Activated T-helper 2 cell treated with anti-CD3 and anti-CD28 coated beads, Interferon-gamma antibody, Interleukin-2, Interleukin-4, amounts not matched to agents 10 μg/mL and 5 μg/mL and 100 μg/mL, durations not matched to agents 14 hours and 24 hours and 36 hours (primary cell): ENCODE data around the gene TFE3. TPM values are rescaled to one million over a fixed set of nuclear protein-coding genes. Genes with fewer than 3 reads are reported as not detected.
A peak's percentile ranks its signal among the peaks of the same experiment; 100 is the strongest.

Experiments used
- DNase-seq: peaks from one replicate; pipeline ENCODE4 v3.0.0; 2021; ENCODE audit warnings: low spot score
- H3K27ac Mint-ChIP-seq: one replicate; pipeline ENCODE4 v1.8.0; 2021; ENCODE audit warnings: mixed read lengths
- H3K27me3 Mint-ChIP-seq: one replicate; pipeline ENCODE4 v1.8.0; 2021; ENCODE audit warnings: low read depth, mixed read lengths
- H3K36me3 Mint-ChIP-seq: one replicate; pipeline ENCODE4 v1.8.0; 2021; ENCODE audit warnings: low read depth, mixed read lengths
- H3K4me1 Mint-ChIP-seq: one replicate; pipeline ENCODE4 v1.8.0; 2021; ENCODE audit warnings: low read depth, mixed read lengths
- H3K4me3 Mint-ChIP-seq: one replicate; pipeline ENCODE4 v1.8.0; 2021; ENCODE audit warnings: low read depth, mild to moderate bottlenecking, moderate library complexity, mixed read lengths
- H3K9me3 Mint-ChIP-seq: one replicate; pipeline ENCODE4 v1.8.0; 2021; ENCODE audit warnings: mixed read lengths
- intact Hi-C: fragments of 100-400 bp; cut with micrococcal nuclease; formaldehyde crosslinking; loops from one replicate; pipeline ENCODE4 v1.15.1; 2023
- total RNA-seq: library from RNA; stranded (reverse); gene quantifications from 2 replicates; pipeline ENCODE4 v1.2.3, GENCODE V29; 2022

The TFE3 gene
- total RNA-seq, 1 donor from 2014 or later, result 28.4 TPM

DNA sequence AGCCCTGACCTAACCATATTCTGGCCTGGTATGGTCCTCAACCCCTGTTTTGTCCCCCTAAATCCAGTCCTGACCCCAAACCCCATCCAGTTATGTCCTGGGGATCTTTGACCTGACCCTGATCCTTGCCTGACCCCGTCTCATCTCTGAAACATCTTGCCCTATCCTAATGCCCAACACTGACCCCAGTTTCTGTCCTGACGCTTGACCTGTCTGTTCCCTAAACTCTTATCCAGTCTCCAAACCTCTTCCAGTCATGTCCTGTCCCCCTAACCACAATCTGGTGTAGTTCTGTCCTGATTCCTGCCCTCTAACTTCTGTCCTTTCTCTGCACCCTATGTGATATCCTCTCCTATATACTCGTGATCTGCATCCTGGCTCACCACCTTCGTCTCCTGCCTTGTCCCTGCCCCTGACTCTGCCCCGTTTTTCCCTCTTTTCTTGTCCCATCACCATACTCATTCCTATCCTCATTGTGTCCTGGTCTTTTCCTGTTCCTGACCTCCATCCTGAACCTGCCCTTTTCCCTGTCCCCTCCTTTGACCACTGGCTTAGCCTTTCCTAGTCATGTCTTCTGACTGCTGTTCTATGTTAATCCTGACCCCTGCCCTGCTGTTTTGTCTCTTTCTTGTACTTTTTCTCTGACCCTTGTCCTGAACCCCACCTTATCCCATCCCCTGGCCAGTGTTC, 11.1 kb upstream of the TFE3 start:
- Mint-ChIP-seq H3K27ac (peak overlapping the region; percentile 85), H3K27me3 (no peaks in the 10 kb centered on the region), H3K4me1 (peaks cover 22% of the 10 kb centered on the region), H3K9me3 (no peaks in the 10 kb centered on the region), H3K36me3 (no peaks in the 10 kb centered on the region), H3K4me3 (peak overlapping the region; percentile 82)
- intact Hi-C loops, result no loop called here
- no peak for DNase-seq

DNA sequence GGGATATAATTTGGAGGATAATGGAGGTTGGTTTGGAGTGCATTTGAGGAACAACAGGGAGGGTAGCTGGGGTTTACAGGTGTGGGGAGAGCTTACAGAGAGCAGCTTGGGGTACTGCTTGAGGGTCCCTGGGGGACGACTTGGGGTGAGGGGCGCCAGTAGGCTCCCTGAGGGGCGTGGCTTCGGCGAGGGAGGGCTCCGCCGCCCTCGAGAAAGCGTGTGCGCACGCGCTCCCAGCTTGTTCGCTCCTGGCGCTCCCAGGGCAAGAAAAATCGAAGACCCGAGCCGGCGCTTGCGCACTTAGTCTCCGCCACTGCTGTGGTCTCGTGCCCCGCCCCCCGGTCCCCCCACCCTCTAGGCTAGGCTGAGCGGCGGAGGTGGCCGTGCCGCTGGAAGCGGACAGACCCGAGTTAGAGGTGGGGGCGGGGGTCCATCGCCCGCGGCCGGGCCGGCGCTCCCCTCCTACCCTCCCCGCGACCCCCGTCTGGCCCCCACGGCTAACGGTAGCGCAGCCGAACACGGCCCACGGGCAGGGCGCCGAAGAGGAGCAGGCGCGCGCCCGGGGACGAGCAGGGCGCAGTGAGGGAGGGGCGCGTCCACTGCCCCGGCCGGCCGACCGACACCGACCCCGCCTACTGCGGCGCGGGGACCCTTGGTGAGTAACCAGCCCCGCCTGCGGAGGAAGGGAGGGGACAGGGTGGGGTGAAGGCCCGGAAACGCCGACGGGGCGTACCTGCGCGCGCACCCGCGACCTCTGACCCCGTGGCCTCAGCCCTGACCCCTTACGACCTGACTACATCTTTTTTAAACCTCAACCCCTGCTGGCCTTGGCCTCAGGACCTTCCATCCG, 10.3 kb upstream of the TFE3 start:
- peaks cover 22% of the 10 kb centered on the region for H3K4me1 Mint-ChIP-seq
- H3K4me3 Mint-ChIP-seq, result peak overlapping the region; percentile 82
- peak; percentile 40 for DNase-seq
- H3K27me3 Mint-ChIP-seq, result no peaks in the 10 kb centered on the region
- H3K27ac Mint-ChIP-seq, result peak overlapping the region; percentile 85
- H3K36me3 Mint-ChIP-seq, result no peaks in the 10 kb centered on the region
- no peaks in the 10 kb centered on the region for H3K9me3 Mint-ChIP-seq
- intact Hi-C loops, result no loop called here

DNA sequence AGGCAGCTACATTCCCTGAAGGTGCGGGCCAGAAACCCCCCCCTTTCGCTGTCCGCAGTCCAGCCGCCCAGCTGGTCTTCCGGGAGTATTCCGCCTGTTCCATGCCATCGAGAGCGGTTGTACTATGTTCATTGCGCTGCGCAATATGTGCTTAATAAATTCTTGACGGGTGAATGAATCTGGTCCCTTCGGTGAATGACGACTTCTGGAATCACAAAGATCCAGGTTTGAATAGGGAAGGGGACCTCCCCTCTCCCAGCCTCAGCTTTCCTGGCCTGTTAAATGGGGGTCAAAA, 777 bp upstream of the TFE3 start:
- intact Hi-C loops, result loop anchor here (1.0 kb wide), 6 partner anchors 42 to 470 kb away; partner anchors contain the start of genes GRIPAP1, PIM2, PQBP1 and RBM3
- peak overlapping the region; percentile 83 for H3K27ac Mint-ChIP-seq
- DNase-seq, result no peak
- no peaks in the 10 kb centered on the region for H3K27me3 Mint-ChIP-seq
- H3K4me3 Mint-ChIP-seq, result peak overlapping the region; percentile 92
- no peaks in the 10 kb centered on the region for H3K9me3 Mint-ChIP-seq
- H3K36me3 Mint-ChIP-seq, result peaks cover 13% of the 10 kb centered on the region
- peaks cover 31% of the 10 kb centered on the region for H3K4me1 Mint-ChIP-seq

DNA sequence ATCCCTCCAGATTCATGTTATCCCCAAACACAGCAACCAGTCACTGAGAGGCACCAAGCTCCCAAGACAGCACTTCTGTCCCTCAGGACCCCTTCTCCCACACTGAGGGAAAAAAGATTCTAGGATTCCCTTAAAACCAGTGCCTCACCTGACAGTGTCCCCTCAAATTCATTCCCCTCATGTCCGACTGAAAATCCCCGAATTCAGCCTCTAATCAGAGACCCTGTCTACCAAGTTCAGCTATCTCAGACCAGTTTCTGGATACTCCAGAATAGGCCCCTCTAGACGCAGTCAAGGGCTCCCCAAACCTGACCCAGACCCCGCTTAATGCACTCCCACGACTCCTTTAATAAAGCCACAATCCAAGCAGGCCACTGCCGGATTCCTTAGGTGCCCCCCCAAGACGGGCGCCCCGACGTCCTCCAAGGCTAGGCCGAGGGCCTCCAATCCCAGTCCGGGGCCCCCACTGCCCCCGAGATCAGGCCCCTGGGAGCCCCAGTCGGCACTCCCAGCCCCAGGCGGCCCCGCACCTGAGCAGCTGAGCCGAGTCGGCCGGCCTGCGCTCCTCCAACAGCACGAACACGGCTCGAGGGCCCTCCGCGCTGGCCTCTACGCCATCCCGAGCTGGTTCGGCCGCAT, 457 bp downstream of the TFE3 start:
- no peaks in the 10 kb centered on the region for H3K9me3 Mint-ChIP-seq
- peaks cover 33% of the 10 kb centered on the region for H3K4me1 Mint-ChIP-seq
- peaks cover 23% of the 10 kb centered on the region for H3K36me3 Mint-ChIP-seq
- H3K27me3 Mint-ChIP-seq, result no peaks in the 10 kb centered on the region
- peak overlapping the region; percentile 92 for H3K4me3 Mint-ChIP-seq
- intact Hi-C loops, result loop anchor here (1.0 kb wide), 6 partner anchors 40 to 468 kb away; partner anchors contain the start of genes GRIPAP1, PIM2, PQBP1 and RBM3
- DNase-seq, result no peak
- peak overlapping the region; percentile 94 for H3K27ac Mint-ChIP-seq

DNA sequence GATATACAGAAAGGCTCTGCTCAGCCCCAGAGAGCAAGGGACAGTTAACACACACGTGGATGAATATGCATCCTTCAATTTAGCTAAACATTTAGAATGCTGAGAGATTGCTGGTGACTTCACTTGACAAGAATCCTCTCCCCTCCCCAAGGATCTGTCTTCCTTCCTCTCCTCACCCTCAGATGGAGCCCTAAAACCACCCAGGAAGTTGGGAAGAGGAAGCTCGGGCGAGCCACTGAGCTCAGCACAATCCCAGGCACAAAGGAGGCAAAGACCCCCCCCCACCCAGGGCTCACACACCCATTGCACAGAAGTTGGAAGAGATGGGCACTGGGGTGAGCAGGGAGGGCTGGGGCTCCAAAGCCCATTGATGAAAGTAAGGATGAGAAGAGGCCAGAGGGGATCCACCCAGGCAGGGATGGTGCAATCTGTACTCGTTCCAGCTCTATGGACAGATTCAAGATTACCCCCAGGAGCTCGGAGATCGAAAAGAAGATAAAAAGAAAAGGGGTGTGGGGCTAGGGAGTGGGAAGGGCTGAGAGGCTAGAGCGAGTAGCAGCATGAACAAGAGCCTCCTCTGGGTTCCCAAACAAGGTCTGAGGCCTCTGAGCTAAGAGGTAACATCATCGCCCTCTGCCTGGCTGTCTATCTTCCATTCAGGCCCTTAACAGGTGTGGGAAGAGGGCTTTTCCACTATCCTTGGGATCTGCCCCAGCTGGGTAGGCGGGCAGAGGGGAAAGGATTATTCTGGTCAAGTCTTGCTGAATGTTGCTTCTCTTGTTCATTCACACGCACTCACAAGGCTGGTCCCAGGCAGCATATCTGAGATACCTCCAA, 1.2 kb downstream of the TFE3 start:
- no peaks in the 10 kb centered on the region for H3K27me3 Mint-ChIP-seq
- intact Hi-C loops, result no loop called here
- no peak for DNase-seq

DNA sequence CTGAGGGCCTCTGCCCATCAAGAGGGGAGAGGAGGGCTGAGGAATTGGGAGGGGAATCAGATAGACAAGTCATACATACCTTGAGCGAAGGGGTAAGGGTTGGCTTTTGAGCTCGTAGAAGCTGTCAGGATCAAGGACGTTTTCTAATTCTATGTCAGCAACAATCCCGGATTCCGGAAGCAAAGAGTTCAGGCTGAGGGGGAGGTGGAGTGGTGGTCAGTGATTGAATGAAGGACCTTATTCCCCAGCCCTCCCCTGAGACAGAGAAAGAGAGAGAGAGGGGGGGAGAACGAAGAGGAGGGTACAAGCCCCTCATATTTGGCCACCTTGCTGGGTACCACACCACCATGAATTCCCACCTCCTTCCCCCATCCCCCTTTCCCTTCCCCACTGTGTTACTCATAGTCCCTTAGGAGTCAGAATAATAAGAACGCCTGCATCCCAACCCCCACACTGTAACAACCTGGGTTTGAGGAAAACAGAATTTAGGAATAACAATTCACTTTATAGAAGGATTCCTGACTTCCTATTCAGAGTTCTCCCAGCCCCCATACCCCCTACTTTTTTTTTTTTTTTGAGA, 2.7 kb downstream of the TFE3 start:
- intact Hi-C loops, result no loop called here
- peaks cover 25% of the 10 kb centered on the region for H3K36me3 Mint-ChIP-seq
- H3K27ac Mint-ChIP-seq, result peak overlapping the region; percentile 82
- no peak for DNase-seq
- no peaks in the 10 kb centered on the region for H3K27me3 Mint-ChIP-seq
- peak overlapping the region; percentile 55 for H3K4me3 Mint-ChIP-seq
- peaks cover 33% of the 10 kb centered on the region for H3K4me1 Mint-ChIP-seq
- H3K9me3 Mint-ChIP-seq, result no peaks in the 10 kb centered on the region

More for the DNA sequence above, 1.2 kb downstream of the TFE3 start:
- Mint-ChIP-seq H3K4me1 (peaks cover 33% of the 10 kb centered on the region), H3K36me3 (peaks cover 25% of the 10 kb centered on the region), H3K9me3 (no peaks in the 10 kb centered on the region), H3K4me3 (peak overlapping the region; percentile 92), H3K27ac (peak overlapping the region; percentile 94)

DNA sequence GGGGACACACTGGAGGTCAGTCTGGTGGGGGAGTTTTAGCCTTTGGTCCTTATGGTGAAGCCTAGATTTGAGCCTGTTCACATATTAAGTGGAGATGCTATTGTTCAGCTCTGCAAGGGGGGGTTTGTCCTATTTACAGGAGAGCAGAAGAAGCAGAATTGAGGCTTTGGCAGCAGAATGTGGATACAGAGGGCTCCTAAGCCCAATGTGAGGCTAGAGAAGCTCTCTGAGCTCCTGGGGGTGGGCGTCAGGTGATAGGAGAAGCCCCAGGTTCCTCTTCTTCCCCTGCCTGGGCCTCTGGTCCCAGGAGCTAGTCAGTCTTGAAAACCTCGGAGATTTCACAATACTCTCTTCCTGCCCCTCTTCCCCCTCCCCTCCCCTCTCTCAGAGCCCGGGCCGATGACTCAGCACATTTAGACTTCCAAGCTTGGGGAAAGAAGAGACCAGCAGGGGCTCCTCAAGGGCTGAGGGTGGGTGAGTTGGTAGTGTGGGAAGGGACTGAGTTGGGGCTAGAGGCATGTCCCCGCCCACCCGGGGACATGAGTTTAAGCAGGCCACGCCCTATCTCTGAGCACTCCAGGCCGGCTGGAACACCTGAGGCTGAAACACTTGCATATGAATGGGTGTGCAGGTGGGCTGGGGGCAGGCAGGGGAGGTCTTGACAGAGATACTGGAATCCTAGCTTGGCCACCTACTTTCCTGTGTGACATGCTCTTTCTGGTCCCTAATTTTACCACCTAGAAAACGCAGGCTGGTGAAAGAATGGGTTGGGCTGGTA, 3.4 kb downstream of the TFE3 start:
- intact Hi-C loops, result no loop called here
- peak; percentile 21 for DNase-seq
- H3K4me1 Mint-ChIP-seq, result peaks cover 33% of the 10 kb centered on the region
- H3K36me3 Mint-ChIP-seq, result peaks cover 26% of the 10 kb centered on the region
- peak overlapping the region; percentile 55 for H3K4me3 Mint-ChIP-seq
- peak overlapping the region; percentile 82 for H3K27ac Mint-ChIP-seq
- H3K27me3 Mint-ChIP-seq, result no peaks in the 10 kb centered on the region
- H3K9me3 Mint-ChIP-seq, result no peaks in the 10 kb centered on the region

DNA sequence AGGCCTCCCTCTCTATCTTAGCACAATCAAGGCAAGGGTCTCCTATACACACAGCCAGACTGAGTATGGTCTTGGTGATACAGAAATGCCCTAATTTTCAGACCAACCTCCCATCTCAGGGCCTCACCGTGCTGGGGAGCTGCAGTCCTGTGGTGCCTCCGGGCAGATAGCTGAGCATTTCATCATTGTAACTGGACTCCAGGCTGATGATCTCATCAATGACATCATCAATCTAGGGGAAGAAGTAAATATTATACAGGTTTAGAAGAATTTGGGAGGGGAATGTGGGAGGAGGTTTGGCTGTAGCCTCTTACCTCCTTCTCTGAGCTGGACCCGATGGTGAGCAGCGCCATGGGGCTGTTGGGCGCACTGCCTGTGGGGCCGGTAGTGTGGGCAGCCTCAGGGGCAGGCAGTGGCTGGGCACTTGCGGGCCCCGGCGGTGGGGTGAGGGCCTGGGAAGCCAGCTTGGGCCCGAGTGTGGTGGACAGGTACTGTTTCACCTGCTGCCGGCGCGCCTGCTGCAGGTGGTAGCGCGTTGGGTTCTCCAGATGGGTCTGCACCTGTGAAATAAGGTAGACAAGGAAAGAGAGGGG, 5.2 kb downstream of the TFE3 start:
- intact Hi-C loops, result no loop called here
- no peaks in the 10 kb centered on the region for H3K27me3 Mint-ChIP-seq
- H3K9me3 Mint-ChIP-seq, result no peaks in the 10 kb centered on the region
- H3K4me1 Mint-ChIP-seq, result peaks cover 26% of the 10 kb centered on the region
- H3K27ac Mint-ChIP-seq, result peak overlapping the region; percentile 24
- no peak overlapping the region for H3K4me3 Mint-ChIP-seq
- no peak for DNase-seq
- peaks cover 44% of the 10 kb centered on the region for H3K36me3 Mint-ChIP-seq

DNA sequence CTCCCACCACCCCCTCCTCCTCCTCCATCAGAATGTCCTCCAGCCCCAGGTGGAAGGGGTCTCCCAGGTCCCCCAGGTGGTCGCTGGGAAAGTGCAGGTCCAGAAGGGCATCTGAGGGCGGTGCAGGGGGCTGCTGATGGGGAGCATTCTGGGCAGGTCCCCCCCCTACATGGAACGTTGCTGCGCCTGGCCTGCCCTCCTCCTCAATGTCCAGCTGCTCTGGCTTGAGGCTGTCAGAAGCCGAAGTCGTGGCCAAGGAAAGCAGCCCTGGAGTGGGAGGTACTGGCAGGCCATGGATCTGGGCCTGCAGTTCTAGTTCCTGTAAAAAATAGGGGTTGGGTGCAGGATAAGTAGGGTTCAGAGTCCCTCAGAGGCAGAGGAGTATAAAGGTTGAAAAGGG, 12.9 kb downstream of the TFE3 start:
- H3K27ac Mint-ChIP-seq, result no peak overlapping the region
- no peaks in the 10 kb centered on the region for H3K27me3 Mint-ChIP-seq
- no peaks in the 10 kb centered on the region for H3K4me1 Mint-ChIP-seq
- H3K9me3 Mint-ChIP-seq, result no peaks in the 10 kb centered on the region
- H3K36me3 Mint-ChIP-seq, result peaks cover 37% of the 10 kb centered on the region
- no peak overlapping the region for H3K4me3 Mint-ChIP-seq
- intact Hi-C loops, result no loop called here
- no peak for DNase-seq

DNA sequence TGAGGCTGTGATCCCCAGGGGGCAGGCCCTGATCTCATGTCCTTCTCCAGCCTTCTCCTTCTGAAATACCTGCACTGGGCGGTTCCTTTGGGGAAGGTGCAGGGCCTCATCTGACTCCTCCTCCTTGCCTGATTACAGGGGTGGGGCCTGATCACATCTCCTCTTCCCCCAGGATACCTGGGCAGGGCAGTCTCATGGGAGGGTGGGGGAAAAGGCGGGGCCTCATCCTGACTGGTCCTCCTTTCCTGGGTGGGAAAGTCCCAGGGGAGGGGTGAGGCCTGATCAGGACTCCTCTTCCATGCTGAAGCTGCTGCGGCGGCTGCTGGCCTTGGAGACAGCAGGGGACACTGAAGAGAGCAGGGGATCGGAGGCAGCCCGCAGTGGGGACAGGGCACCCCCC, 13.3 kb downstream of the TFE3 start:
- Mint-ChIP-seq H3K36me3 (peaks cover 37% of the 10 kb centered on the region), H3K27ac (no peak overlapping the region), H3K9me3 (no peaks in the 10 kb centered on the region), H3K4me1 (no peaks in the 10 kb centered on the region), H3K4me3 (no peak overlapping the region), H3K27me3 (no peaks in the 10 kb centered on the region)
- no peak for DNase-seq
- intact Hi-C loops, result no loop called here

DNA sequence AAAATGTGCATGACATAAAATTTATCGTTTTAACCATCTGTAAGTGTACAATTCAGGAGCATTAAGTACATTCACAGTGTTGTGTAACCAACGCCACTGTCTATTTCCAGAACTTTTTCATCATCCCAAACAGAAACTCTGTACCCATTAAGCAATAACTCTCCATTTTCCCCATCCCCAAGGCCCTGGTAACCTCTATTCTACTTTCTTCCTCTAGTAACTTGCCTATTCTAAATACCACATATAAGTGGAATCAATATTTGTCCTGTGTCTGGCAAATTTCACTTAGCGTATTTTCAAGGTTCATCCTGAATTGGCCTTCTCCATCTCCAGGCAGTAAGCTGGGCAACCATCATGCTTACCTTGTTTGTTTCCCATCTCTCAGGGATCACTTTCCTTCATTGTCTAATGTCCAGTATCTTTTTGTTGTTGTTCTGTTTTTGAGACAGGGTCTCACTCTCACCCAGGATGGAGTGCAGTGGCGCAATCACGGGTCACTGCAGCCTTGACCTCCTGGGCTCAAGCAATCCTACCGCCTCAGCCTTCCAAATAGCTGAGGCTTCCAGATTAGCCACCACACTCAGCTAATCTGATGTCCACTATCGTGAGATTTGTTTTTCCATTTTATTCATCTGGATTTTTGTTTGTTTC, 23.4 kb downstream of the TFE3 start:
- Mint-ChIP-seq H3K36me3 (peaks cover 5% of the 10 kb centered on the region), H3K27me3 (no peaks in the 10 kb centered on the region)
- intact Hi-C loops, result no loop called here

More for the DNA sequence above, 23.4 kb downstream of the TFE3 start:
- H3K9me3 Mint-ChIP-seq, result no peaks in the 10 kb centered on the region
- no peaks in the 10 kb centered on the region for H3K4me1 Mint-ChIP-seq
- no peak for DNase-seq
- no peak overlapping the region for H3K27ac Mint-ChIP-seq
- no peak overlapping the region for H3K4me3 Mint-ChIP-seq
